GM12891 (cell line): ENCODE results near the gene ACOT9.

Experiments
- POLR2A ChIP-seq: IDR thresholded peaks from 2 replicates; pipeline ENCODE4 v1.6.1; 2011; ENCODE audit warnings: low read depth, low read length, control low read depth
- POLR2AphosphoS5 ChIP-seq: IDR thresholded peaks from 2 replicates; pipeline ENCODE4 v1.6.1; 2011; ENCODE audit warnings: low read depth, low read length, control low read depth
- POU2F2 ChIP-seq: IDR thresholded peaks from 2 replicates; pipeline ENCODE4 v1.6.1; 2011; ENCODE audit warnings: low read depth, mild to moderate bottlenecking, control low read depth, low read length, moderate library complexity
- SPI1 ChIP-seq: IDR thresholded peaks from 2 replicates; pipeline ENCODE4 v1.6.1; 2011; ENCODE audit warnings: low read depth, low read length, control low read depth
- TAF1 ChIP-seq: IDR thresholded peaks from 2 replicates; pipeline ENCODE4 v1.6.1; 2011; ENCODE audit warnings: low read depth, low read length, control low read depth

DNA sequence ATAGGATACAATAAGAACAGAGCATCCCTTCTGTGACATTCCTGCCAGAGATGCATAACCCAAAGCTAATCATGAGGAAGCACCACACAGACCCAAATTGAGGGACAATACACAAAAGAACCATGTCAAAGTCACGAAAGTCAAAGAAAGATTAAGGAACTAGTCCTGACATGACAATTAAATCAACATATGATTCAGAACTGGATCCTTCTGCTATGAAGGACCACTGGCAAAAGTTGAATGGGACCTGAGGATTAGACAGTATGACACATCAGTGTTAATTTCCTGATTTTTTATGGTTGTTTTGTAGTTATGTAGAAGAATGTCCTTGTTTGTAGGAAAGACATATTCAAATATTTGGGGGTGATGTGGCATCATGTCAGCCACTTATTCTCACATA is 13.9 kb downstream of the ACOT9 start:
- TF ChIP-seq POLR2A (no peak), TAF1 (no peak), POLR2AphosphoS5 (no peak), POU2F2 (no peak), SPI1 (no peak)
